Right ventricle myocardium inferior (tissue), 1 donor: Measurements from ENCODE around the gene FGG. TPM values are rescaled to one million over a fixed set of nuclear protein-coding genes. Genes with fewer than 3 reads are reported as not detected.

ENCODE experiments used
- ATAC-seq: fragments of 200-7000 bp; cut with Tn5 transposase; one replicate; pipeline ENCODE4 v1.9.1; 2020; ENCODE audit warnings: mild to moderate bottlenecking, moderate library complexity
- DNase-seq: peaks from one replicate; pipeline ENCODE4 v3.0.0; 2021; ENCODE audit errors: missing footprints
- intact Hi-C: fragments of 100-400 bp; cut with DNase I; formaldehyde crosslinking; loops from one replicate; pipeline ENCODE4 v1.11.0; 2022
- total RNA-seq: library from RNA; stranded (reverse); fragmentation: NEBNext Ultra II Directional; extraction: Animal tissue kit (Norgen Biotek cat#: 25700); gene quantifications from one replicate; pipeline ENCODE4 v1.2.1, GENCODE V29; 2021
- donor health status: DM: no; HTN: yes; CAD: no; lungs with severe emphysema.

Gene FGG
- total RNA-seq, 1 donor from 2014 or later = not detected

- no peak for DNase-seq
- intact Hi-C loops = no loop called here
- no peak for ATAC-seq
Measured at GRCh38 chr4:154590329-154591006, 22.0 kb downstream of the FGG start, which contains the start of gene FGA. FGA (minus strand) TSS chr4:154590742; CDS start chr4:154590687, 55 bp downstream.

GRCh38 chr4:154589296-154590197 is 22.9 kb downstream of the FGG start:
- ATAC-seq (no peak), DNase-seq (no peak)
- intact Hi-C loops = no loop called here

- DNase-seq = no peak
- no peak for ATAC-seq
- intact Hi-C loops = no loop called here
Measured at GRCh38 chr4:154588198-154588597, 24.3 kb downstream of the FGG start.

- ATAC-seq (no peak), DNase-seq (no peak)
- intact Hi-C loops = no loop called here
Measured at GRCh38 chr4:154586296-154587033, 26.0 kb downstream of the FGG start.

- intact Hi-C loops = no loop called here
- DNase-seq (no peak), ATAC-seq (no peak)
Measured at GRCh38 chr4:154585369-154586018, 27.0 kb downstream of the FGG start.

- intact Hi-C loops = no loop called here
- no peak for DNase-seq
Measured at GRCh38 chr4:154584259-154584658, 28.2 kb downstream of the FGG start.

GRCh38 chr4:154583677-154584076 is 28.8 kb downstream of the FGG start:
- no peak for ATAC-seq
- intact Hi-C loops = no loop called here
- no peak for DNase-seq

More at GRCh38 chr4:154584259-154584658, 28.2 kb downstream of the FGG start:
- no peak for ATAC-seq

- ATAC-seq (no peak), DNase-seq (no peak)
- intact Hi-C loops = no loop called here
Measured at GRCh38 chr4:154583230-154583629, 29.2 kb downstream of the FGG start.

GRCh38 chr4:154582723-154583122 is 29.7 kb downstream of the FGG start:
- intact Hi-C loops = no loop called here
- ATAC-seq = no peak
- DNase-seq = no peak

- no peak for ATAC-seq
- intact Hi-C loops = no loop called here
- DNase-seq = no peak
Measured at GRCh38 chr4:154579927-154580326, 32.5 kb downstream of the FGG start.

GRCh38 chr4:154578919-154579318 is 33.5 kb downstream of the FGG start:
- no peak for ATAC-seq
- intact Hi-C loops = no loop called here
- no peak for DNase-seq

GRCh38 chr4:154577324-154577723 is 35.1 kb downstream of the FGG start:
- ATAC-seq = no peak
- intact Hi-C loops = no loop called here
- no peak for DNase-seq

GRCh38 chr4:154574311-154574710 is 38.1 kb downstream of the FGG start:
- no peak for DNase-seq
- intact Hi-C loops = no loop called here
- no peak for ATAC-seq

GRCh38 chr4:154573190-154573870 is 39.1 kb downstream of the FGG start:
- ATAC-seq = no peak
- no peak for DNase-seq
- intact Hi-C loops = no loop called here

GRCh38 chr4:154569584-154569983 is 42.9 kb downstream of the FGG start:
- DNase-seq (no peak), ATAC-seq (no peak)
- intact Hi-C loops = no loop called here

- DNase-seq (no peak), ATAC-seq (no peak)
- intact Hi-C loops = no loop called here
Measured at GRCh38 chr4:154569028-154569427, 43.4 kb downstream of the FGG start.

GRCh38 chr4:154566639-154567204 is 45.7 kb downstream of the FGG start:
- DNase-seq (no peak), ATAC-seq (no peak)
- intact Hi-C loops = no loop called here

GRCh38 chr4:154565704-154566103 is 46.8 kb downstream of the FGG start:
- intact Hi-C loops = no loop called here
- ATAC-seq = no peak

More at GRCh38 chr4:154565704-154566103, 46.8 kb downstream of the FGG start:
- no peak for DNase-seq
